ENCODE results near the gene FYN. TPM values are rescaled to one million over a fixed set of nuclear protein-coding genes. Genes with fewer than 3 reads are reported as not detected.

Gene FYN
- total and polyA plus RNA-seq, 9 of the 15 experiments (the other 6 are each of a cell fraction or from before 2014, with no cell fraction given): 2.9 to 22.1 (median 11.4) TPM

DNA sequence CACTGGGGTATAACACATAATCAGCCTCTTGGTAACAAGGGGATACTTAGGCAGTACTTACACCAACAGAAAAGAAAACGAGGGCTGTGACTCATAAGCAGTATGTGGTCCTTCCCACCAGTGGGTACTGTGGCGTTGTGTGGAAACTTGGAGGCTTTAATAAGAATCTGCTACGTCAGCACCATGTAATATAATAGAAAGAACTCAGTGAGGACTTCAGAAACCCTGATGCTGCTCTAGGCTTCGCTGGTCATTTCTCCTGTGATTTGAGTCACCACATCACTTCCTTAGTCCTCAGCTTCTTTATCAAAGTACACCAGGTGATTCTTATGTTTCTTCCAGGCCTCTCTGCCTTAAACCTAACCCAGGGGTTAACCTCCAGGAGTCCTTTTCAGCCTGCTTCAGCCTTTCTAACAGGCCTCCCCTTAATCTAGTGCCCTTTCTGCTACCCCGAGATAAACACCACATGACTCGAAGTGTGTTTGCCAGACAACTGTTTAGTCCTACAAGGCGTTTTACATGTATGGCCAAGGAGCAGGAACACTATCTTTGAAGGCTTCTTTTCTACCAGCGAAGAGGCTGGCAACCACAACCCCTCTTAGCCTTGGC is 68.5 kb downstream of the FYN start (continued):
- TF ChIP-seq, protein P1, sequence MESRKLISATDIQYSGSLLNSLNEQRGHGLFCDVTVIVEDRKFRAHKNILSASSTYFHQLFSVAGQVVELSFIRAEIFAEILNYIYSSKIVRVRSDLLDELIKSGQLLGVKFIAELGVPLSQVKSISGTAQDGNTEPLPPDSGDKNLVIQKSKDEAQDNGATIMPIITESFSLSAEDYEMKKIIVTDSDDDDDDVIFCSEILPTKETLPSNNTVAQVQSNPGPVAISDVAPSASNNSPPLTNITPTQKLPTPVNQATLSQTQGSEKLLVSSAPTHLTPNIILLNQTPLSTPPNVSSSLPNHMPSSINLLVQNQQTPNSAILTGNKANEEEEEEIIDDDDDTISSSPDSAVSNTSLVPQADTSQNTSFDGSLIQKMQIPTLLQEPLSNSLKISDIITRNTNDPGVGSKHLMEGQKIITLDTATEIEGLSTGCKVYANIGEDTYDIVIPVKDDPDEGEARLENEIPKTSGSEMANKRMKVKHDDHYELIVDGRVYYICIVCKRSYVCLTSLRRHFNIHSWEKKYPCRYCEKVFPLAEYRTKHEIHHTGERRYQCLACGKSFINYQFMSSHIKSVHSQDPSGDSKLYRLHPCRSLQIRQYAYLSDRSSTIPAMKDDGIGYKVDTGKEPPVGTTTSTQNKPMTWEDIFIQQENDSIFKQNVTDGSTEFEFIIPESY (CRISPR knock-in tag; IDR thresholded peaks at IDR 0.05): peak; percentile 35; the same call in 1 of the 2 replicates
- no peak for TF ChIP-seq NEUROD1 (IDR thresholded peaks at IDR 0.05; ENCODE audit: borderline replicate concordance, low read depth, low read length, partially characterized antibody)
- peak; percentile 80 for TF ChIP-seq PML (IDR thresholded peaks at IDR 0.05; ENCODE audit: low read length)
- TF ChIP-seq, protein P2, sequence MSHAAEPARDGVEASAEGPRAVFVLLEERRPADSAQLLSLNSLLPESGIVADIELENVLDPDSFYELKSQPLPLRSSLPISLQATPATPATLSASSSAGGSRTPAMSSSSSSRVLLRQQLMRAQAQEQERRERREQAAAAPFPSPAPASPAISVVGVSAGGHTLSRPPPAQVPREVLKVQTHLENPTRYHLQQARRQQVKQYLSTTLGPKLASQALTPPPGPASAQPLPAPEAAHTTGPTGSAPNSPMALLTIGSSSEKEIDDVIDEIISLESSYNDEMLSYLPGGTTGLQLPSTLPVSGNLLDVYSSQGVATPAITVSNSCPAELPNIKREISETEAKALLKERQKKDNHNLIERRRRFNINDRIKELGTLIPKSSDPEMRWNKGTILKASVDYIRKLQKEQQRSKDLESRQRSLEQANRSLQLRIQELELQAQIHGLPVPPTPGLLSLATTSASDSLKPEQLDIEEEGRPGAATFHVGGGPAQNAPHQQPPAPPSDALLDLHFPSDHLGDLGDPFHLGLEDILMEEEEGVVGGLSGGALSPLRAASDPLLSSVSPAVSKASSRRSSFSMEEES (CRISPR knock-in tag; IDR thresholded peaks at IDR 0.05): peak; percentile 43
- peak; percentile 83 for TF ChIP-seq SMARCE1 (IDR thresholded peaks at IDR 0.05)
- no peak for TF ChIP-seq BRD4 (IDR thresholded peaks at IDR 0.05)
- TF ChIP-seq ZNF695 (CRISPR knock-in tag; IDR thresholded peaks at IDR 0.05): no peak
- TF ChIP-seq FOXK2 (conservative IDR thresholded peaks at IDR 0.05 in 1 of 2, IDR thresholded peaks at IDR 0.05 in 1 of 2; ENCODE audit: low read depth in 2 of 2): peak in 1 of 2 experiments; percentile 68; a peak in 1 of 4 replicates
- no peak for TF ChIP-seq ZNF232 (CRISPR knock-in tag; IDR thresholded peaks at IDR 0.05)
- peak; percentile 78 for TF ChIP-seq KLF16 (IDR thresholded peaks at IDR 0.05)
- TF ChIP-seq, protein P3, sequence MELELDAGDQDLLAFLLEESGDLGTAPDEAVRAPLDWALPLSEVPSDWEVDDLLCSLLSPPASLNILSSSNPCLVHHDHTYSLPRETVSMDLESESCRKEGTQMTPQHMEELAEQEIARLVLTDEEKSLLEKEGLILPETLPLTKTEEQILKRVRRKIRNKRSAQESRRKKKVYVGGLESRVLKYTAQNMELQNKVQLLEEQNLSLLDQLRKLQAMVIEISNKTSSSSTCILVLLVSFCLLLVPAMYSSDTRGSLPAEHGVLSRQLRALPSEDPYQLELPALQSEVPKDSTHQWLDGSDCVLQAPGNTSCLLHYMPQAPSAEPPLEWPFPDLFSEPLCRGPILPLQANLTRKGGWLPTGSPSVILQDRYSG (tag; conservative IDR thresholded peaks at IDR 0.05; ENCODE audit: low read depth): 0 out of 2 replicates have a peak, but pooled peaks have one; percentile 47
- TF ChIP-seq SMARCB1 (IDR thresholded peaks at IDR 0.05; ENCODE audit: insufficient read length, low read depth): no peak
- peak; percentile 36; the same call in 1 of the 2 replicates for TF ChIP-seq ZNF589 (CRISPR knock-in tag; IDR thresholded peaks at IDR 0.05; ENCODE audit: low read depth)
- TF ChIP-seq ZNF766 (CRISPR knock-in tag; conservative IDR thresholded peaks at IDR 0.05): peak; percentile 67; the same call in 1 of the 2 replicates
- TF ChIP-seq, protein P4, sequence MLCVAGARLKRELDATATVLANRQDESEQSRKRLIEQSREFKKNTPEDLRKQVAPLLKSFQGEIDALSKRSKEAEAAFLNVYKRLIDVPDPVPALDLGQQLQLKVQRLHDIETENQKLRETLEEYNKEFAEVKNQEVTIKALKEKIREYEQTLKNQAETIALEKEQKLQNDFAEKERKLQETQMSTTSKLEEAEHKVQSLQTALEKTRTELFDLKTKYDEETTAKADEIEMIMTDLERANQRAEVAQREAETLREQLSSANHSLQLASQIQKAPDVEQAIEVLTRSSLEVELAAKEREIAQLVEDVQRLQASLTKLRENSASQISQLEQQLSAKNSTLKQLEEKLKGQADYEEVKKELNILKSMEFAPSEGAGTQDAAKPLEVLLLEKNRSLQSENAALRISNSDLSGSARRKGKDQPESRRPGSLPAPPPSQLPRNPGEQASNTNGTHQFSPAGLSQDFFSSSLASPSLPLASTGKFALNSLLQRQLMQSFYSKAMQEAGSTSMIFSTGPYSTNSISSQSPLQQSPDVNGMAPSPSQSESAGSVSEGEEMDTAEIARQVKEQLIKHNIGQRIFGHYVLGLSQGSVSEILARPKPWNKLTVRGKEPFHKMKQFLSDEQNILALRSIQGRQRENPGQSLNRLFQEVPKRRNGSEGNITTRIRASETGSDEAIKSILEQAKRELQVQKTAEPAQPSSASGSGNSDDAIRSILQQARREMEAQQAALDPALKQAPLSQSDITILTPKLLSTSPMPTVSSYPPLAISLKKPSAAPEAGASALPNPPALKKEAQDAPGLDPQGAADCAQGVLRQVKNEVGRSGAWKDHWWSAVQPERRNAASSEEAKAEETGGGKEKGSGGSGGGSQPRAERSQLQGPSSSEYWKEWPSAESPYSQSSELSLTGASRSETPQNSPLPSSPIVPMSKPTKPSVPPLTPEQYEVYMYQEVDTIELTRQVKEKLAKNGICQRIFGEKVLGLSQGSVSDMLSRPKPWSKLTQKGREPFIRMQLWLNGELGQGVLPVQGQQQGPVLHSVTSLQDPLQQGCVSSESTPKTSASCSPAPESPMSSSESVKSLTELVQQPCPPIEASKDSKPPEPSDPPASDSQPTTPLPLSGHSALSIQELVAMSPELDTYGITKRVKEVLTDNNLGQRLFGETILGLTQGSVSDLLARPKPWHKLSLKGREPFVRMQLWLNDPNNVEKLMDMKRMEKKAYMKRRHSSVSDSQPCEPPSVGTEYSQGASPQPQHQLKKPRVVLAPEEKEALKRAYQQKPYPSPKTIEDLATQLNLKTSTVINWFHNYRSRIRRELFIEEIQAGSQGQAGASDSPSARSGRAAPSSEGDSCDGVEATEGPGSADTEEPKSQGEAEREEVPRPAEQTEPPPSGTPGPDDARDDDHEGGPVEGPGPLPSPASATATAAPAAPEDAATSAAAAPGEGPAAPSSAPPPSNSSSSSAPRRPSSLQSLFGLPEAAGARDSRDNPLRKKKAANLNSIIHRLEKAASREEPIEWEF (CRISPR knock-in tag; IDR thresholded peaks at IDR 0.05): 0 out of 2 replicates have a peak, but pooled peaks have one; percentile 27
- peak; percentile 72 for TF ChIP-seq ZFX (CRISPR knock-in tag; IDR thresholded peaks at IDR 0.05)
- TF ChIP-seq, protein P5, sequence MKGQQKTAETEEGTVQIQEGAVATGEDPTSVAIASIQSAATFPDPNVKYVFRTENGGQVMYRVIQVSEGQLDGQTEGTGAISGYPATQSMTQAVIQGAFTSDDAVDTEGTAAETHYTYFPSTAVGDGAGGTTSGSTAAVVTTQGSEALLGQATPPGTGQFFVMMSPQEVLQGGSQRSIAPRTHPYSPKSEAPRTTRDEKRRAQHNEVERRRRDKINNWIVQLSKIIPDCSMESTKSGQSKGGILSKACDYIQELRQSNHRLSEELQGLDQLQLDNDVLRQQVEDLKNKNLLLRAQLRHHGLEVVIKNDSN (CRISPR knock-in tag; IDR thresholded peaks at IDR 0.05): peak; percentile 82

All from K562 (cell line).